ENCODE data around the gene CHRNA3. TPM values are rescaled to one million over a fixed set of nuclear protein-coding genes. Genes with fewer than 3 reads are reported as not detected.
A peak's percentile ranks its signal among the peaks of the same experiment; 100 is the strongest.

CHRNA3 gene
- polyA plus RNA-seq, 1 of the 3 experiments (the other 2 are of a cell fraction): 2.3 TPM

DNA sequence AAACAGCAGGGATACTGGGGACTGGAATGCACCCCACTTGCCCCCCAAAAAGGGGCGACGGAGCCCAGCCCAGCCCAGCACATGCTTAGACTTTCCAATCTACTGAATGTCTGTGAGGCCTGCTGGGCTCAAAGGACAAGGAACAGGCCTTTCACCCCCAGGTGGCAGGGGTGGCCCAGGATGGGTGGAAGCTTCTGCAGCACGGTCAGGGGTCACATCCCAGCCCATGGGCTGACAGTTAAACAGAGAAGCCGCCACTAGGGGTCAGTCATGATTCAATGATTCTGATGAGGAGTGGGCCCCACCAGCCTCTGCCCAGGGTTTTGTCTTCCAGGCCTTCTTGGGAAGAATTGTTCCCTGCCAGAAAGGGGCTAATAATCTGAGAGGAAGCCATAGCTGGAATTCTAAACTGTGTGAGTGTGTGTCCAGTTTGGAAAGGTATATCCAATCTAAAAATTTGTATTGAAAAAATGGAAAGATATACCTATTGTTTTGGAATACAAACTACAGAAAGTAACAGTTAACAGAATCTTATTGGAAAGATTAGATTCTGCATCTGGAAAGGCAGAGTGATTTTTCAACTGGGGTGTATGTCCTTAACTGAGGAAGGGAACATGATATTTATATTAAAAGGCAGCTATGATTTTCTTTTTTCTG lies 18.0 kb upstream of the CHRNA3 start (continued):
- TF ChIP-seq RCOR1 (IDR thresholded peaks at IDR 0.05; ENCODE audit: low read length) (no peak), FOXM1 (IDR thresholded peaks at IDR 0.05; ENCODE audit: low read depth) (no peak), POLR2AphosphoS5 (IDR thresholded peaks at IDR 0.05; ENCODE audit: low read depth, low read length) (no peak), JUND (IDR thresholded peaks at IDR 0.05) (no peak), MEF2A (IDR thresholded peaks at IDR 0.05; ENCODE audit: borderline replicate concordance, low read depth) (no peak), SMC3 (IDR thresholded peaks at IDR 0.05; ENCODE audit: low read depth, low read length) (peak; percentile 82), TCF12 (IDR thresholded peaks at IDR 0.05) (no peak), SIN3A (IDR thresholded peaks at IDR 0.05; ENCODE audit: borderline replicate concordance, low read depth, low read length) (no peak), RXRA (IDR thresholded peaks at IDR 0.05; ENCODE audit: borderline replicate concordance, low read depth) (no peak), GABPA (IDR thresholded peaks at IDR 0.05; ENCODE audit: low read depth) (no peak), MXI1 (IDR thresholded peaks at IDR 0.05; ENCODE audit: low read depth, low read length) (peak; percentile 62; the same call in 1 of the 2 replicates), RFX5 (IDR thresholded peaks at IDR 0.05; ENCODE audit: low read length) (0 out of 2 replicates have a peak, but pooled peaks have one; percentile 15)
- TF ChIP-seq, protein P1, sequence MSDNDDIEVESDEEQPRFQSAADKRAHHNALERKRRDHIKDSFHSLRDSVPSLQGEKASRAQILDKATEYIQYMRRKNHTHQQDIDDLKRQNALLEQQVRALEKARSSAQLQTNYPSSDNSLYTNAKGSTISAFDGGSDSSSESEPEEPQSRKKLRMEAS (IDR thresholded peaks at IDR 0.05; ENCODE audit: low read depth): no peak
- TF ChIP-seq, protein P2, sequence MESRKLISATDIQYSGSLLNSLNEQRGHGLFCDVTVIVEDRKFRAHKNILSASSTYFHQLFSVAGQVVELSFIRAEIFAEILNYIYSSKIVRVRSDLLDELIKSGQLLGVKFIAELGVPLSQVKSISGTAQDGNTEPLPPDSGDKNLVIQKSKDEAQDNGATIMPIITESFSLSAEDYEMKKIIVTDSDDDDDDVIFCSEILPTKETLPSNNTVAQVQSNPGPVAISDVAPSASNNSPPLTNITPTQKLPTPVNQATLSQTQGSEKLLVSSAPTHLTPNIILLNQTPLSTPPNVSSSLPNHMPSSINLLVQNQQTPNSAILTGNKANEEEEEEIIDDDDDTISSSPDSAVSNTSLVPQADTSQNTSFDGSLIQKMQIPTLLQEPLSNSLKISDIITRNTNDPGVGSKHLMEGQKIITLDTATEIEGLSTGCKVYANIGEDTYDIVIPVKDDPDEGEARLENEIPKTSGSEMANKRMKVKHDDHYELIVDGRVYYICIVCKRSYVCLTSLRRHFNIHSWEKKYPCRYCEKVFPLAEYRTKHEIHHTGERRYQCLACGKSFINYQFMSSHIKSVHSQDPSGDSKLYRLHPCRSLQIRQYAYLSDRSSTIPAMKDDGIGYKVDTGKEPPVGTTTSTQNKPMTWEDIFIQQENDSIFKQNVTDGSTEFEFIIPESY (IDR thresholded peaks at IDR 0.05; ENCODE audit: borderline replicate concordance, low read depth): no peak
- TF ChIP-seq, protein P3, sequence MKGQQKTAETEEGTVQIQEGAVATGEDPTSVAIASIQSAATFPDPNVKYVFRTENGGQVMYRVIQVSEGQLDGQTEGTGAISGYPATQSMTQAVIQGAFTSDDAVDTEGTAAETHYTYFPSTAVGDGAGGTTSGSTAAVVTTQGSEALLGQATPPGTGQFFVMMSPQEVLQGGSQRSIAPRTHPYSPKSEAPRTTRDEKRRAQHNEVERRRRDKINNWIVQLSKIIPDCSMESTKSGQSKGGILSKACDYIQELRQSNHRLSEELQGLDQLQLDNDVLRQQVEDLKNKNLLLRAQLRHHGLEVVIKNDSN (IDR thresholded peaks at IDR 0.05; ENCODE audit: borderline replicate concordance, low read depth): no peak
- TF ChIP-seq, protein P4, sequence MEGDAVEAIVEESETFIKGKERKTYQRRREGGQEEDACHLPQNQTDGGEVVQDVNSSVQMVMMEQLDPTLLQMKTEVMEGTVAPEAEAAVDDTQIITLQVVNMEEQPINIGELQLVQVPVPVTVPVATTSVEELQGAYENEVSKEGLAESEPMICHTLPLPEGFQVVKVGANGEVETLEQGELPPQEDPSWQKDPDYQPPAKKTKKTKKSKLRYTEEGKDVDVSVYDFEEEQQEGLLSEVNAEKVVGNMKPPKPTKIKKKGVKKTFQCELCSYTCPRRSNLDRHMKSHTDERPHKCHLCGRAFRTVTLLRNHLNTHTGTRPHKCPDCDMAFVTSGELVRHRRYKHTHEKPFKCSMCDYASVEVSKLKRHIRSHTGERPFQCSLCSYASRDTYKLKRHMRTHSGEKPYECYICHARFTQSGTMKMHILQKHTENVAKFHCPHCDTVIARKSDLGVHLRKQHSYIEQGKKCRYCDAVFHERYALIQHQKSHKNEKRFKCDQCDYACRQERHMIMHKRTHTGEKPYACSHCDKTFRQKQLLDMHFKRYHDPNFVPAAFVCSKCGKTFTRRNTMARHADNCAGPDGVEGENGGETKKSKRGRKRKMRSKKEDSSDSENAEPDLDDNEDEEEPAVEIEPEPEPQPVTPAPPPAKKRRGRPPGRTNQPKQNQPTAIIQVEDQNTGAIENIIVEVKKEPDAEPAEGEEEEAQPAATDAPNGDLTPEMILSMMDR (IDR thresholded peaks at IDR 0.05): peak; percentile 78
- TF ChIP-seq, protein P5, sequence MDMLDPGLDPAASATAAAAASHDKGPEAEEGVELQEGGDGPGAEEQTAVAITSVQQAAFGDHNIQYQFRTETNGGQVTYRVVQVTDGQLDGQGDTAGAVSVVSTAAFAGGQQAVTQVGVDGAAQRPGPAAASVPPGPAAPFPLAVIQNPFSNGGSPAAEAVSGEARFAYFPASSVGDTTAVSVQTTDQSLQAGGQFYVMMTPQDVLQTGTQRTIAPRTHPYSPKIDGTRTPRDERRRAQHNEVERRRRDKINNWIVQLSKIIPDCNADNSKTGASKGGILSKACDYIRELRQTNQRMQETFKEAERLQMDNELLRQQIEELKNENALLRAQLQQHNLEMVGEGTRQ (IDR thresholded peaks at IDR 0.05; ENCODE audit: borderline replicate concordance, low read depth, low read length): no peak
